GM12878 (cell line): ENCODE results near the gene CDK11B.
"Not testable (repeated sequence)": the region's sequence is repeated elsewhere in the genome, so short reads cannot be mapped to it uniquely, and the experiment has no call there.

Experiments used
- ATF2 ChIP-seq: IDR thresholded peaks from 2 replicates; pipeline ENCODE4 v1.6.1; 2012; ENCODE audit warnings: low read length, inconsistent platforms
- CTCF ChIP-seq, 3 experiments: IDR thresholded peaks in 2 of 3; conservative IDR thresholded peaks in 1 of 3; 2 replicates each; pipeline ENCODE4 v1.5.1; 2011; ENCODE audit warnings: low read depth in 3 of 3, low read length in 3 of 3, mild to moderate bottlenecking in 3 of 3, control low read depth in 2 of 3, moderate library complexity in 2 of 3, inconsistent platforms in 1 of 3, mixed read lengths in 1 of 3; ENCODE audit not compliant: control insufficient read depth in 2 of 3, insufficient read depth in 1 of 3; ENCODE audit errors: extremely low read depth in 1 of 3
- EGR1 ChIP-seq, 2 experiments: IDR thresholded peaks; 1 replicate in 1 of 2; 2 replicates in 1 of 2; pipeline ENCODE4 v1.6.1; 2011 to 2012; ENCODE audit warnings: low read depth in 2 of 2, low read length in 2 of 2, borderline replicate concordance in 1 of 2, mild to moderate bottlenecking in 1 of 2, moderate library complexity in 1 of 2
- GATAD2B ChIP-seq: fragments of 450-650 bp; conservative IDR thresholded peaks from 2 replicates; pipeline ENCODE4 v1.6.1; 2017; ENCODE audit warnings: low read depth, mild to moderate bottlenecking, moderate library complexity
- NR2C1 ChIP-seq: fragments of 450-650 bp; IDR thresholded peaks from 2 replicates; pipeline ENCODE4 v1.6.1; 2017; ENCODE audit warnings: antibody characterized with exemption, mild to moderate bottlenecking, moderate library complexity
- POLR2A ChIP-seq: IDR thresholded peaks from 2 replicates; pipeline ENCODE4 v1.6.1; 2011; ENCODE audit warnings: low read depth, mild to moderate bottlenecking, low read length
- YY1 ChIP-seq: IDR thresholded peaks from 2 replicates; pipeline ENCODE4 v1.6.1; 2011; ENCODE audit warnings: low read depth, mild to moderate bottlenecking, low read length
- ZBTB11 ChIP-seq: fragments of 450-650 bp; formaldehyde crosslinking; IDR thresholded peaks from 2 replicates; pipeline ENCODE4 v1.5.0; 2022; ENCODE audit warnings: mild to moderate bottlenecking, missing genetic modification characterization
- ZNF274 ChIP-seq: IDR thresholded peaks from one replicate; pipeline ENCODE4 v1.8.0; 2011; ENCODE audit not compliant: insufficient read length, insufficient read depth

GRCh38 chr1:1675218-1675617, 16.4 kb upstream of the CDK11B start:
- TF ChIP-seq CTCF (IDR thresholded peaks at IDR 0.05 in 2 of 3, conservative IDR thresholded peaks at IDR 0.05 in 1 of 3; ENCODE audit: control insufficient read depth in 2 of 3, extremely low read depth in 1 of 3, insufficient read depth in 1 of 3, low read depth in 3 of 3, low read length in 3 of 3); EGR1 (IDR thresholded peaks at IDR 0.05; ENCODE audit: borderline replicate concordance in 1 of 2, low read depth in 2 of 2, low read length in 2 of 2); POLR2A; NR2C1; GATAD2B; ATF2; ZNF274; ZBTB11 (CRISPR knock-in tag); YY1: not testable (repeated sequence)
